GM19438 (cell line): ENCODE results near the gene KMT2C.

Source experiments
- ATAC-seq: cut with Tn5 transposase; IDR thresholded peaks from one replicate; pipeline ENCODE4 v1.9.1; 2021; ENCODE audit warnings: low read depth; ENCODE audit not compliant: unreplicated experiment

Gene KMT2C

GRCh38 chr7:152121432-152121831 lies 314.4 kb downstream of the KMT2C start:
- ATAC-seq: no peak

- ATAC-seq: no peak
Observed at GRCh38 chr7:152120776-152121175, 315.0 kb downstream of the KMT2C start.

GRCh38 chr7:152120210-152120609 lies 315.6 kb downstream of the KMT2C start:
- ATAC-seq: no peak

GRCh38 chr7:152117356-152117755 lies 318.4 kb downstream of the KMT2C start:
- ATAC-seq: no peak

GRCh38 chr7:152115021-152115718 lies 320.6 kb downstream of the KMT2C start:
- no peak for ATAC-seq

GRCh38 chr7:152112829-152113228 lies 323.0 kb downstream of the KMT2C start:
- no peak for ATAC-seq

GRCh38 chr7:152108359-152108758 lies 327.4 kb downstream of the KMT2C start:
- no peak for ATAC-seq

- no peak for ATAC-seq
Observed at GRCh38 chr7:152107945-152108344, 327.9 kb downstream of the KMT2C start.

GRCh38 chr7:152106990-152107389 lies 328.8 kb downstream of the KMT2C start:
- no peak for ATAC-seq

GRCh38 chr7:152105205-152105604 lies 330.6 kb downstream of the KMT2C start:
- ATAC-seq: no peak

GRCh38 chr7:152103691-152104090 lies 332.1 kb downstream of the KMT2C start:
- ATAC-seq: no peak

- no peak for ATAC-seq
Observed at GRCh38 chr7:152103066-152103465, 332.7 kb downstream of the KMT2C start.

GRCh38 chr7:152097330-152097729 lies 338.5 kb downstream of the KMT2C start:
- no peak for ATAC-seq

GRCh38 chr7:152095771-152096170 lies 340.0 kb downstream of the KMT2C start:
- no peak for ATAC-seq

- no peak for ATAC-seq
Observed at GRCh38 chr7:152093717-152094116, 342.1 kb downstream of the KMT2C start.

GRCh38 chr7:152090747-152091146 lies 345.1 kb downstream of the KMT2C start:
- no peak for ATAC-seq

- ATAC-seq: no peak
Observed at GRCh38 chr7:152089183-152089582, 346.6 kb downstream of the KMT2C start.

GRCh38 chr7:152086513-152086912 lies 349.3 kb downstream of the KMT2C start:
- no peak for ATAC-seq

- no peak for ATAC-seq
Observed at GRCh38 chr7:152085131-152085530, 350.7 kb downstream of the KMT2C start.
